Effector CD4-positive, alpha-beta T cell (primary cell): ENCODE data around the gene PLAC8.
"Not testable (repeated sequence)": the region's sequence is repeated elsewhere in the genome, so short reads cannot be mapped to it uniquely, and the experiment has no call there.

ENCODE experiments used
- DNase-seq: peaks from one replicate; pipeline ENCODE4 v3.0.0-alpha.2; 2020

The PLAC8 gene

GRCh38 chr4:83065266-83065665 is 49.3 kb downstream of the PLAC8 start:
- DNase-seq = no peak

- DNase-seq = no peak
Observed at GRCh38 chr4:83062739-83063138, 51.8 kb downstream of the PLAC8 start.

- DNase-seq = no peak
Observed at GRCh38 chr4:83054928-83055327, 59.6 kb downstream of the PLAC8 start.

GRCh38 chr4:83048781-83049180 is 65.7 kb downstream of the PLAC8 start:
- not testable (repeated sequence) for DNase-seq

- DNase-seq = no peak
Observed at GRCh38 chr4:83046693-83047473, 67.6 kb downstream of the PLAC8 start.

- DNase-seq = no peak
Observed at GRCh38 chr4:83043801-83044407, 70.6 kb downstream of the PLAC8 start.

GRCh38 chr4:83043157-83043556 is 71.4 kb downstream of the PLAC8 start:
- not testable (repeated sequence) for DNase-seq

- DNase-seq = no peak
Observed at GRCh38 chr4:83040269-83040668, 74.3 kb downstream of the PLAC8 start.
